ENCODE data around the gene POLR3F. TPM values are rescaled to one million over a fixed set of nuclear protein-coding genes. Genes with fewer than 3 reads are reported as not detected.

Gene POLR3F
- total RNA-seq, 2 donors from 2014 or later: 12.5 to 13.4 TPM

Other genes starting within 250 kb of the POLR3F start
- gene ZNF133, start 178.9 kb upstream of the POLR3F start, total RNA-seq: 10 to 100 TPM; 10.9 to 12.5 TPM
- gene DZANK1, start 360 bp upstream of the POLR3F start, total RNA-seq: 1 to 10 TPM; 3.0 to 3.1 TPM
- 10 to 100 TPM; 27.2 to 30.6 TPM for gene RBBP9, start 29.8 kb downstream of the POLR3F start, total RNA-seq
- gene SEC23B, start 40.5 kb downstream of the POLR3F start, total RNA-seq: 100 to 1,000 TPM; 129 to 158 TPM
- 10 to 100 TPM; 84.3 to 87.7 TPM for gene SMIM26, start 100.0 kb downstream of the POLR3F start, total RNA-seq
- gene DTD1, start 120.7 kb downstream of the POLR3F start, total RNA-seq: 10 to 100 TPM; 46.1 to 47.6 TPM

All from activated T-cell treated with anti-CD3 and anti-CD28 coated beads, Interleukin-2, amount 50 U/mL, for 72 hours (primary cell).